Stimulated activated CD4-positive, alpha-beta T cell treated with anti-CD3 and anti-CD28 coated beads, Interleukin-12 subunit alpha, Interleukin-12 subunit beta, amount 100 ng/mL, for 24 hours (primary cell): ENCODE data around the gene MICU2.

Experiments
- DNase-seq, 2 experiments: peaks; one replicate each; pipeline ENCODE4 v3.0.0-alpha.2; 2020; ENCODE audit warnings: low read depth in 2 of 2

The MICU2 gene, protein sequence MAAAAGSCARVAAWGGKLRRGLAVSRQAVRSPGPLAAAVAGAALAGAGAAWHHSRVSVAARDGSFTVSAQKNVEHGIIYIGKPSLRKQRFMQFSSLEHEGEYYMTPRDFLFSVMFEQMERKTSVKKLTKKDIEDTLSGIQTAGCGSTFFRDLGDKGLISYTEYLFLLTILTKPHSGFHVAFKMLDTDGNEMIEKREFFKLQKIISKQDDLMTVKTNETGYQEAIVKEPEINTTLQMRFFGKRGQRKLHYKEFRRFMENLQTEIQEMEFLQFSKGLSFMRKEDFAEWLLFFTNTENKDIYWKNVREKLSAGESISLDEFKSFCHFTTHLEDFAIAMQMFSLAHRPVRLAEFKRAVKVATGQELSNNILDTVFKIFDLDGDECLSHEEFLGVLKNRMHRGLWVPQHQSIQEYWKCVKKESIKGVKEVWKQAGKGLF

DNA sequence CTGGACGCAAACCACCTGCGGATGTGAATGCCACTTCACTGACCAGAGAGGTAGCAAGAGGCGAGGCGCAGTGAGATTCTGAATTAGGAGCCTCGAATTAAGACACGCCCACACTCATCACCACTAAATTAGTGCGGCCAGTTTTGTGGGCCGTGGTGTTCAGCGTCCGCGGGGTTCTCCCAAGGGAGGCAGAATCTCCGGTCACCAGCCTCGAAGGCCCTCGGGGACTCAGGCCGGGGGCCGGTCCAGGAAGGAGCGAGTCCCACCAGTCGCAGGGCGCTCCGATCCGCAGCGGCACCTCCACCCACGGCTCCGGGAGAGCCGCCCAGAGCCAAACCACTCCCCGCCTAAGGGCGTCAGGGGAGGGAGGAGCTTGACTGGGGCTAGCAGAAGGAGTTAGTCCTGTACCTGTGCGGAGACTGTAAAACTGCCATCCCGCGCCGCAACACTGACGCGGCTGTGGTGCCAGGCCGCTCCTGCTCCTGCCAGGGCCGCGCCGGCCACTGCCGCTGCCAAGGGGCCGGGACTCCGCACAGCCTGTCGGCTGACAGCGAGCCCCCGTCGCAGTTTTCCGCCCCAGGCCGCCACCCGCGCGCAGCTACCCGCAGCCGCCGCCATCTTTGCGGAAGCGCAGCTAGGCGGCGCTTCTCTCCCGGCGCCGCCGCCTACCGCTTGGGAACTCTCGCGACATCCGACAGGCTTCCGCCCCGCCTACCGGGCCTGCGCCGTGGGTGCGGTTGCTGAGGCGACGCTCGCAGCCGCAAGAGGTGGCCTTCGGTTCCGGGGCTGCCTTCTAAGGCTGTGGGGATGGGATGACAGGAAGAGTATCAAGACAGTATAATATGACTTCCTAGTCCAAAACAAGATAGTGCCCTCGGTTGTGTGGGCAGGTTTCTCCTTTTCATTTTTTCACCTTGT is at the start of gene MICU2:
Gene MICU2 (minus strand): TSS at position 640 of the 918 bp plus-strand sequence. CDS start 22 bp downstream, at position 618.
- DNase-seq: peak; percentile 91 to 92

DNA sequence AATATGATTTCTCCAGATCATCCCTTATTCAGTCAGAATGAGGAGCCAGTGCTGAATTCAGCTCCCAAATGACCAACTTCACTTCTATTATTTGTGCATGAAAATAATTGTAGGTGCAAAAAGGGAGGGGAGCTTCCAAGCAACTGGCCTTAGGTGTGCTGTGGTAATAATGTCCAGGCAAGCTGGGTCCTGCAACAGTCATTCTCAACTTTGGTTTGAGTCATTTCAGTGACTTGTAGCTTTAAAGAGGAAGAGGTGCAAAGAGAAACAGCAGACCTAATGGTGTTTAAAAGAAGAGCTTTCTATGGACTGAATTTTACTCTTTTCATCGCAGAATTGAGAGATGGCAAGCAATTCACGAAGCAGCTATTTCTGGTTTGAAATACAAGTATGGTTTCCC is 37.7 kb upstream of the MICU2 start:
- no peak for DNase-seq

DNA sequence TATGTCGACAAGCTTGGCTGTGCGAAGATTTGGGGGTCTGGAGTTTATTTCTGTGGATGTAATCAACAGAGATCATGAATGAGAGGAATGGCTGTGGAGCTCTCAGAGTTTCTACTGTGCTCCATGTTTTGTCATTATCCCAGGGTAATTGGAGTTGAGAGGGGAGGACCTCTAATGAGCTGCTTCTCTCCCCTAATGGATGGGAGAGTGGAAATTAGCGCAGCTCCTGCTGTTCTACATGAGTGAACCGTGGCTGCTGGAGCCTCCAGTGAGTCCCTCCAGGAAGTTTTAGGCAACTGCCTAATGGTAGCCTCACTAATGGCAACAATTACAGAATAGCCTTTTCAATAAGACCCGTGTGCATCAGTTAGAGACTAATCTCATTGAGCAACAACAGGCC is 35.6 kb upstream of the MICU2 start:
- no peak for DNase-seq

DNA sequence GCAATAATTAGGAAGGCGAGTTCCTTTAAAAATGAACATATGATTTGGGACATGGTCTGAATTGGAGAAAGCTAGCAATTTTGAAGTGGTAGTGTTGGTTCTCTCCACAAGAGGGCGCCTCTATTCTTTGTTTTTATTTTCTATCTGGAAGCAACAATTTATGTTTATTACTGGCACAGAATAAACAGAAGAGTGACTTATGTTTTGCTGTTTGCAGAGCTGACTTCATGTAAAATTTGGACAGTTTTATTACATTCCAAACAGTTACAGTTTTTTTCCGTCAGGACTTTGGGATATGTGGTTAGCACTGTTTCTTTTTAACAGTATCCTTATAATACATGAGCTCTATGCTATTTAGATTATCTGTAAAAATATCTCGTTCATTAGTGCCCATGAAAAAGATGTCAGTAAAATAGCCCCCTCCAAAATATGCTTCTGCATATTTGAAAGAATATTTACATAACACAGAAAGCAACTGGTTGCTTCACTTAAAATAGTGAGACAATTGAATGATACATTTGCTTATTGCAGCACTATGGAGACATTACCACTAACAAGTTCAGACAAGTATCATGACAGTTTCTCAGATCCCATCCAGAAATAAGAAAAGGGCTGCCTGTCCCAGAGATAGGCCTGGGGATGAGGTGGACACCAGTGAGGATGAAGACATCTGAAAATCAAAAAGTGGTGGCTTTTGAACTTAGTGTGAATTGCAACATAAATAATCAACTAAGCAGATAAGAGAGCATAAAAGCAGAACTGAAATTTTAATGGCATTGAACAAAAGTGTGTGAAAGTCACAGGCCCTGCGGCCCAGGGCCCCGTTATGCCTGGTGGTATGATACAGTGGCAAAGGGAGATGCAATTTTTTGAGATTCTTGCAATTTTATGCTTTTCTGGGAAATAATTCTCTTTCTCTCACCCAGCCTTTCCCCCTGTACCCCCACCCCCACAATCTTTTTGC is 34.6 kb upstream of the MICU2 start:
- peak in 1 of 2 experiments; percentile 7 for DNase-seq

DNA sequence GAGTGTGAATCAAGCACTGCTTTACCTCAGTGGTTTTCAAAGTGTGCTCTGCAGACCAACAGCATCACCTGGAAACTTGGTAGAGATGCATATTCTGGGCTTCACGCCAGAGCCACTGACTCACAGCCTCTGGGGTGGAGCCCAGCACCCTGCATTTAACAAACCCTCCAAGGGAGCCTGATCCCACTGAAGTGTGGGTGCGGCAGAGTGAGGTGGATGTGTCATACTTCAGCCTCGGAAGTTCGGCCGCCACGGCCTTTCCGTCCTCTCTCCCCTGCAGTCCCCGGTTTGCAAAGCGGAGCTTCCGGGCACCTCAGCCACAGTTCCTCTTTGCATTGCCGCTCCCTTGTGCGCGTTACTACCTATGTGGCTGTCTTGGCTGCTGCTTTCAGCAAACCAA is 33.3 kb upstream of the MICU2 start:
- peak in 1 of 2 experiments; percentile 1 for DNase-seq

DNA sequence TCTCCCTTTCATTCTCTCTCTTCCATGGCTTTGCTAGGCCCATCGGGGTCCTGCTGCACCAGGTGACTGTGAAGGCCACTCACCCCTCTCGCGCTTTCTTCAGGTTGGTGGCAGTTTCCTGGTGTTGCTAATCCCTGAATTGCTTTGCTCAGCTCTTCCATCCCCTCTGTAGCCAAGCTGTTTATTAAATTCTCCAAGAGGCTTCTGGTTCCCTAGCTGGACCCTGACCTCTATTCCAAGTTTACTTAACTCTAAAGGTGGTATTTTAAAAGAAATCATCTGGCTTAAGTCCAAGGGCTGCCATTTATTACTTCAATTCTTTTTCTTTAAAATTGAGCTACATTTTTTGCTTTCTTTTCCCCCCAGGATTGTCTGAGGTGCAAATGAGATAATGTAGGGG is 32.7 kb upstream of the MICU2 start:
- no peak for DNase-seq

DNA sequence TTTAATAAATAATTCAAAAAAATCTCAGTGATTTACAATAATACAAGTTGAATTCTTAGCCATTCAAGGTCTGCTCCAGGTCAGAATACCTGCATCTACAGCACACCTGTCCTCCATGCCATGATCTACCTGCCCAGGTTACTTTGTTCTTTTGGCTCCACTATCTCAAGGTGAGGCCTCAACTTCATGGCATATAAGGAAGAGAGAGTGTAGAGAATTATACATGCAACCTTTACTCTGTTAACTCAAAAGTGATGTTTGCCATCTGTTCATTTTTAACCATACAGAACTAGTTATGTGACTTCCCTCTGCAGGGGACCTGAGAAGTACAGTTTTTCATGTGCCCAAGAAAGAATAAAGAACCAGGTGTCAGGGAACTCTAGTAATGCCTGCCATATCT is 28.2 kb upstream of the MICU2 start:
- DNase-seq: no peak

DNA sequence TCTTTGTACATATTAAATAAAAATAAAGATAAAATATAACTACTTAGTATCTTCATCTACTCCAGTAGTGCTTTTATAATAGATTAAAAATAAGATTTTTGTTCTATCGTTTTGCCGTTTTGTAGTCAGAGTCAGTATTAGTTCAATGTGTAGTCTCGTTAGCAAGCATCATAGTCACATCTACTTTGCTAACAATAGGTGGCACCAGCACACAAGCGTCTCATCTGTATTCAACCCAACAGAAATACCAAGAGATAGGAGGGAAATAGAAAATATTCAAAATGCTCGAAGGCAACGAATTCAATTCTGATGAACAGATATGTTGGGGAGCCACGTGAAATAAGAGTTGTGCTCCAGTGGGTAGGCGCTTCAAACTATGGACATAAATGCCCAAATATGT is 21.4 kb upstream of the MICU2 start:
- no peak for DNase-seq

DNA sequence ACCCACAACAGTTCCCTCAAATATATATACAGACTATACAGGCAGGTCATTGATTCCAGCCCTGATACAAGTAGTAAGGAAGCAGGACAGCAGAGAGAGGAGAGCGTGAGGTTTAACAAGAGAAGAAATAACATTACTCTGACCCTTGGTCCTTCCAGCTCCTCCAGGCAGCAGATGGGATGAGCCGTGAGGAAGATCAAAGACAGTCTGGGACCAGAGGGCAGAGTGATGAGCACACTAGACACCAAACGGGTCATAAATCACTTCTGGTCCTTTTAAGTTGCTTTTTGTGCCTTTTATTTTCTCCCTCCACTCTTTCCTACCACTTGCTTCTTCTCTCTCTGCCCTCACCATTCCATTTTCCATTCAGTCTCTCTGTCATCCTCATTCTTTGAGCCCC is 16.9 kb upstream of the MICU2 start:
- DNase-seq: no peak

DNA sequence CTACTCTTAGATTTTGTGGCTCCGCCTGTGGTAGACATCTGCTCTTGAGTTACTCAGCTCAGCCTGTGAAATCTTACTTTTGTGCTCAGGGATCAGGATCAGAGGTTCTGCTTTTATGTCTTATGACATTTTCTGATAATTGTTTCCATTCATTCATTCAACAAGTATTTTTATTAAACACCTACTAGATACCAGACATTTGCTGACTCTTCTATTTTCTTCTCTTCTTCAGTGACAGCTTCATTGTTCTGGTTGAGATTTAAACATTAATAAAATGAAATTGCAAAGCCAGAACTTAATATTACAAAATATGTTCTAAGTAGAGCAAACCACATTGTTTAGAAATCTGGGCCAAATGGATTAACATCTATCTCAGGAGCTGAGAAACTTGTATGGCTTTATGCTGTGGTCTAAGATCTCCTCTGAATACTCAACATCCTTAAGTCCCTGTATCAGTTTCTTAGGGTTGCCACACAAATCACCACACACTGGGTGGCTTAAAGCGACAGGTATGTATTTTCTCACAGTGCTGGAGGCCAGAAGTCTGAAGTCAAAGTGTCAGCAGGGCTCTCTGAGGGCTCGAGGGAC is 15.8 kb upstream of the MICU2 start:
- no peak for DNase-seq

DNA sequence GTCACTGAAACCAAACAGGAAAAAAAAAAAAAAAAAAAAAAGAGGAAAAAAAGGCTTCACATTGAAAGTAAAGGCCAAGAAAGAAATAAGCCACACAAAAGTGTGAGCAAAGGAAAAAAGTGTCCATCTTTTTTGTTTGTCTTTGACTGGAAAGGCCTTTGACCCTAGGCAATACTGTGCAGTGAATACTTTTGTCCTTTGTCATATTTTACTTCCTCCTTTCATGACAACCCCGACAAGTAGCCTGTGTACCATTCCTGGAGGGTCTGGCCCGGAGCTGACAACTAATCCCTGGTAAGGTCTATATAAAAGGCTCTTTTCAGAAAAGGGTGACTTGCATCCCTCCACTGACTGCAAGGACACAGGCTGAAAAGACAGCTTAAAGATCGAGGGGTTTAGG is 12.9 kb upstream of the MICU2 start:
- no peak for DNase-seq

DNA sequence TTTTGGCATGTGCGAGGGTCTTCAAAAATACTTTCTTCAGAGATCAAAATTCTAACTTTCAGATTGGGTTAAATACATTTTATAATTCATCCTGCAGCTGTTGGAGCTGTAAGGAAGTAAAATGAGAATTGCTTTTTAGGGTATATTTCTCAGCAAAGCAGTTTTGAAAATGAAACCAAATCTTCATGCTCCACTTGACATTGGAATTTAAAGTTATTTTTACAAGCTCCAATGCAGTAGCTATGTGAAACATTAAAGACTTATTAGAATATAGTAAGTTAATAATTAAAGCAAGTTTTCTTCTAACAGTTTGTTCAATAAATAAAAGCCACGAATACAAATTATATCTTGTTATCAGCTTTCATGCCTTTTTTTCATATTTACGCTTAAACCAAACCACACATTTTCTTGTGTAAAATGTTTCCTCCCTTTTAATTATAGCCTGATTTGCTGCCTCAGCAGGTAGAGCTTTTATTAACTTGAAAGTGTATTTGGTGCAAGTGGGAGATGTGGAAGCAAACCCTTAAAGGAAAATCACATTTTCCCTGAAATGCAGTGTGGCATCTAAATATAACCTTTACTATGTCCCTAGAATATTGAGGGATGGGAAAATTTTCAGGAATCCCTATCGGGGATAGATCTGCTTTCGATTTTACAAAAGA is 12.4 kb upstream of the MICU2 start:
- no peak for DNase-seq

DNA sequence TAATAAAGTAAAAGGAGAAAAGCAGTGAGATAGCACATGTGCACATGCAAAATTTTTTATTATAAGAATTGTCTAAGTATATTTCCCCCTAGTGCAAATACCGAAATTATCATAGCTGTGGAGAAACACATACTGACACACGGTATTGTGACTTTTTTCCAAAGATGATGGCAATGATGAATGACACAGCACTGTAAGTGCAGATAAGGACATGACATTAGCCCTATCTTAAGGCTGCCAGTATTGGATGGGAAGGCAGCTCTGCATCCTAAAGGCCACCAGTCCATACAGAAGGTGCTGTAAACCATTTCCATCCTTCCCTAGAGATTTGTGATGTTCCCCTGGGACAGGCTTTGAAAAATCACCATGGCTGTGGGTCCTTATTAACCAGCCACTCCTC is 11.5 kb upstream of the MICU2 start:
- no peak for DNase-seq

DNA sequence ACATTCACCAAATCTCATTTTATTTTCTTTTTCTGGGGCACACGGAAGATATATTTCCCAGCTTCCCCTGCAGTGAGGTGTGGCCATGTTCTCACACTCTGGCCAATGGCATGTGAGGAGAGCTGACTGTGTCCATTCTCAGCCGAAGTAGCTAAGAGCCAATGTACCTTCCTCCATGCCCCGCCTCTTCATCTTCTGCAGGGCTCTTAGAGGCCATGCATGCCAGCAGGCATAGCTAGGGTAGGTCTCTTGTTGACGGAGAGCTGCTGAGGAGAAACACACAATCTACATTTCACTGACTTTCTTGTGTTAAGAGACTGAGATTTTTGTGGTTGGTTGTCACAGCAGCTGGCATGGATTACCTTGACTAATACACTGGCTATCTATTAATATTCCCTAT is 9.8 kb upstream of the MICU2 start:
- no peak for DNase-seq

DNA sequence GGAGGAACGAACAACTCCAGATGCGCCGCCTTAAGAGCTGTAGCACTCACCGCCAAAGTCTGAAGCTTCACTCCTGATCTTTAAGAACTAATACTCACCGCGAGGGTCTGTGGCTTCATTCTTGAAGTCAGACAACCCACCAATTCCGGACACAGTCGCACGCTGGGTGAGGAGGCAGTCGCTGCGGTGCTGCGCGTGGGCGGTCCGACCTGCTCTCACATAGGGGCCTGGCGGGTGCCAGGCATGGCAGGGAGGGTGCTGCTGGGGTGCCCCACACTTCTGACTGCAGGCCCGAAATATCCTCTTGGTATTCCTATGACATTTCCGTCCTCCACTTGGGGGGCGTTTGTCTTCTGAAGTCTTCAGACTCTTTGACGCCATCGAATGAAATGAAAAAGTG is 7.4 kb upstream of the MICU2 start:
- no peak for DNase-seq

DNA sequence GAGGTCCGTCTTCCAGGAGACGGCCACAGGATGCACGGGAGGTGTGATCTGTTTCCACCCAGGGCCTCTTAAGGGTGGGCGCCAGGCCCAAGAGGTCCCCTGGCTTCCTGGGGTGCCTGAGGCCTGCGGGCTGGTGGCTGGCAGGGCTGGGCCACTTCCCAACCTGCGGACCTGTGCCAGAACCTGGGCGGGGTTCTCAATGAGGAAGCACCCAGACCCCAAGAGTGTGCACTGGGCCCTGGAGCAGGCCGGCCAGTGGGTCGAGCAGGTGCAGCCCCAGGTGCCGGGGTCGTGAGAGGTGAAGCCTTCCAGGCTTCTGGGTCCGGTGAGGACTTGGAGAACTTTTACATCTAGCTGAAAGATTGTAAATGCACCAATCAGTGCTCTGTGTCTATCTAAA is 6.7 kb upstream of the MICU2 start:
- no peak for DNase-seq

DNA sequence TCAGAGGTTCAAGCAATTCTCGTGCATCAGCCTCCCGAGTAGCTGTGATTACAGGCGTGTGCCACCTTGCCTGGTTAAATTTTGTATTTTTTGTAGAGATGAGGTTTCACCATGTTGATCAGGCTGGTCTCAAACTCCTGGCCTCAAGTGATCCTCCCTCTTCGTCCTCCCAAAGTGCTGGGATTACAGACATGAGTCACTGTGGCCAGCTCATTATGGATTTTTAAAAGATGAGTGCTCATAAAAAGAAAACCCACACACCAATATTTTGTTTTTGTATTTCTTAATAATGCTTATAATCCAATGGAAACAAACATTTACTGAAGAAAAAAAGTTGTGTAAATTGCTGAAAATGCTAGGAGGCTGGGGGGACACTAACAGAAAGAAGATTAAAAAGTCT is 5.0 kb upstream of the MICU2 start:
- DNase-seq: no peak

DNA sequence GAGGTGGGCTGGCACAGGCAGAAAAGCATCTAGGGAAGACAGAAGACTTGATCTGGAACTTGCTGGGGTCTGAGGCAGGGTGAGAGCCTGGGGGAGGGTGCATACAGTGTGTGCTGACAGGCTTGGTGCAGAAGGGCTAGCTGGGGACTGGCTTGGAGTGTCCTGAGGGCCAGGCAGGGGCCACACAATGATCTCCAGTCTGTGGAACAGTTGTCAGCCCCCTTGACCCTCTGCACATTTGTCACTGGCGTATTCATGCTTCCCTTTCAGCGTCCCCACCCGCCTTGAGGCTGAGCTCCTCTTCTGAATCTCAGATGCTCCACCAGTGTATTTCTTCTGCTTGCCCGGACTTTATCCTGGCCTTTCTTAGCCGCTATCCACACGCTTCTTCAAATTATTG is 2.8 kb upstream of the MICU2 start:
- DNase-seq: no peak

DNA sequence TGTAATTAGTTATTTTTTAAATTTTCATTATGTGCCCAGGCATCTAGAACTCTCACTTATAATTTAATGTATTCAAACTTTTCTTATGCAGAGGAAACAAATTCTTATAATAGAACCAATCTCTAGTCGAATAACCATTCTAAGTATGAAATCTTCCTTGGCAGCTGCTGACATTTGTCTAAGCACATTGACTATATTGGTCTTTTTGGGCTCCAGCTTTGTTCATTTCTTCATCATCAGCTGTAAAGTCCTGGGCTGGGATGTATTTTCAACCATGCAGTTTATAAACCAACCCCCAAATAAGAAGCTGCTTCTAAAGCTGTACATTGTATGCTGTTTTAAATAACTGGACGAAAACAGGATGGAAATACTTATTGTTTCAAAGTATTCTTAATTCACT is 2.3 kb upstream of the MICU2 start:
- no peak for DNase-seq

DNA sequence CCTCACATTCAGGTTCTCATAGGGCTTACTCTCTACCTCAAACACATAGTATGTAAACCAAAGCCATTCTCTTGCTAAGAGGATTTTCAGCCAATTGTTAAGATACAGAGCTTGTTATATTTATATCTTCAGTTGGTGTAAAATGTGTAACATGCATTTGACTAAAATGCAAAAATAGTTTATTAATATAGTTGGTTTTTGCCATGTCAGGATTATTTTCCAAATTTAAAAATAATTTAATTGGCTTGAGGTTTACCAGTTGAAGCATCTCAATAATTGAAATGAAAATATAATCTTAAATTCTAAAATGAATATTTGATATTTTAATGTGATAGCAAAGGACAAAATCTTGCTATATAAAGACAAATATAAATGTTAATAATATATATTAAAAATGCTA is 7.2 kb downstream of the MICU2 start:
- DNase-seq: no peak

DNA sequence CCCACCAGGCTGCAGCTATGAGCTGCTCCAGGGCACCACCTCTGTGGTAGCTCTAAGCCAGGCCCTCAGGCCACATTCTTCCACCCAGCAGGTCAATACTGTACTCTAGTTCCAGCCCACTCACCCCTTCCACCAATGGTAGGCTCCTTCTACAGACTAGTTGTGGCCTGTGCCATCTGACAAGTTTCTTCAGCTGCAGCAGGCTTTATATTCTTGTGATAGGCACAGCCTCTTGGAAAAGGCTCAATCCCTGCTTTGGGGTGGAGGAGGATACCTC is 8.5 kb downstream of the MICU2 start:
- no peak for DNase-seq
